Activated effector memory CD4-positive, alpha-beta T cell treated with Interleukin-2 at 50 U/mL for 16 hours (primary cell): ENCODE measurements around the gene ELL2.

Source experiments
- DNase-seq: peaks from one replicate; pipeline ENCODE4 v3.0.0-alpha.2; 2020

Gene ELL2

GRCh38 chr5:95954716-95955115 lies 6.9 kb downstream of the ELL2 start:
- DNase-seq = no peak

GRCh38 chr5:95953021-95953702 lies 8.5 kb downstream of the ELL2 start:
- DNase-seq = no peak

- no peak for DNase-seq
These were observed 9.7 kb downstream of the ELL2 start for GRCh38 chr5:95951916-95952315.

GRCh38 chr5:95949810-95950209 lies 11.8 kb downstream of the ELL2 start:
- DNase-seq = no peak

GRCh38 chr5:95948631-95949030 lies 13.0 kb downstream of the ELL2 start:
- DNase-seq = no peak

GRCh38 chr5:95946451-95946850 lies 15.2 kb downstream of the ELL2 start:
- no peak for DNase-seq

GRCh38 chr5:95942968-95943367 lies 18.7 kb downstream of the ELL2 start:
- no peak for DNase-seq

GRCh38 chr5:95942414-95942813 lies 19.2 kb downstream of the ELL2 start:
- no peak for DNase-seq

- DNase-seq = no peak
These were observed 19.9 kb downstream of the ELL2 start for GRCh38 chr5:95941756-95942155.

GRCh38 chr5:95940758-95941682 lies 20.6 kb downstream of the ELL2 start:
- DNase-seq = no peak

- DNase-seq = no peak
These were observed 22.2 kb downstream of the ELL2 start for GRCh38 chr5:95939465-95939864.

- DNase-seq = no peak
These were observed 22.9 kb downstream of the ELL2 start for GRCh38 chr5:95938766-95939165.

- no peak for DNase-seq
These were observed 23.3 kb downstream of the ELL2 start for GRCh38 chr5:95938347-95938746.

GRCh38 chr5:95937607-95938152 lies 24.0 kb downstream of the ELL2 start:
- no peak for DNase-seq

GRCh38 chr5:95936812-95937397 lies 24.7 kb downstream of the ELL2 start:
- DNase-seq = no peak

- DNase-seq = no peak
These were observed 26.0 kb downstream of the ELL2 start for GRCh38 chr5:95935553-95936100.

GRCh38 chr5:95934207-95934804 lies 27.3 kb downstream of the ELL2 start:
- no peak for DNase-seq

GRCh38 chr5:95932941-95933340 lies 28.7 kb downstream of the ELL2 start:
- no peak for DNase-seq

- no peak for DNase-seq
These were observed 30.4 kb downstream of the ELL2 start for GRCh38 chr5:95931079-95931833.

- no peak for DNase-seq
These were observed 31.3 kb downstream of the ELL2 start for GRCh38 chr5:95930141-95930930.

- no peak for DNase-seq
These were observed 32.9 kb downstream of the ELL2 start for GRCh38 chr5:95928724-95929253.
